ENCODE measurements around the gene SMARCE1. TPM values are rescaled to one million over a fixed set of nuclear protein-coding genes. Genes with fewer than 3 reads are reported as not detected.

The SMARCE1 gene
- total and polyA plus RNA-seq, 5 donors from 2014 or later: 76.9 to 228 (median 173) TPM

- Histone ChIP-seq H3K27ac (ENCODE audit: insufficient read depth, low read length, poor library complexity, severe bottlenecking) (peak overlapping the region; percentile 98), H3K27me3 (ENCODE audit: control insufficient read depth, insufficient read depth, low read length) (no peaks in the 10 kb centered on the region), H3K4me1 (ENCODE audit: control insufficient read depth, insufficient read depth, low read length, poor library complexity, severe bottlenecking) (peaks cover 100% of the 10 kb centered on the region), H3K4me3 (ENCODE audit: low read depth, low read length) (peak overlapping the region; percentile 37), H3K9me3 (ENCODE audit: control insufficient read depth in 2 of 2, low read length in 2 of 2) (no peaks in the 10 kb centered on the region), H3K36me3 (ENCODE audit: control insufficient read depth, insufficient read depth, low read length) (no peaks in the 10 kb centered on the region)
- peaks cover 4% of the 10 kb centered on the region for H3K36me3 Mint-ChIP-seq
- peak overlapping the region; percentile 98 to 100 (median 99) for H3K27ac Mint-ChIP-seq
- H3K9me3 Mint-ChIP-seq: peaks cover 0 to 1% (median 0%) of the 10 kb centered on the region in 7 donors
- peaks cover 26 to 99% (median 77%) of the 10 kb centered on the region in 4 donors for H3K4me1 Mint-ChIP-seq
- H3K27me3 Mint-ChIP-seq: peaks cover 4% of the 10 kb centered on the region
- DNase-seq (peak; percentile 58 to 89 (median 84)), ATAC-seq (ENCODE audit: low read depth in 2 of 2) (peak; percentile 40 to 44)
- peak overlapping the region; percentile 76 to 89 (median 84) for H3K4me3 Mint-ChIP-seq
Measured at GRCh38 chr17:40602445-40603443, 44.9 kb downstream of the SMARCE1 start.

GRCh38 chr17:40600486-40601046, 47.1 kb downstream of the SMARCE1 start:
- no peak for DNase-seq
- H3K4me3 ChIP-seq (ENCODE audit: low read depth, low read length): peak overlapping the region; percentile 43
- H3K4me1 Mint-ChIP-seq: peaks cover 36 to 100% (median 79%) of the 10 kb centered on the region in 4 donors
- H3K27ac ChIP-seq (ENCODE audit: insufficient read depth, low read length, poor library complexity, severe bottlenecking): peak overlapping the region; percentile 98
- H3K9me3 Mint-ChIP-seq: peaks cover 0 to 3% (median 0%) of the 10 kb centered on the region in 7 donors
- peak overlapping the region; percentile 98 to 100 (median 99) for H3K27ac Mint-ChIP-seq
- no peak for ATAC-seq (ENCODE audit: low read depth in 2 of 2)
- no peaks in the 10 kb centered on the region for H3K27me3 ChIP-seq (ENCODE audit: control insufficient read depth, insufficient read depth, low read length)
- H3K9me3 ChIP-seq (ENCODE audit: control insufficient read depth in 2 of 2, low read length in 2 of 2): no peaks in the 10 kb centered on the region
- H3K27me3 Mint-ChIP-seq: peaks cover 4% of the 10 kb centered on the region
- peaks cover 4% of the 10 kb centered on the region for H3K36me3 Mint-ChIP-seq
- H3K4me1 ChIP-seq (ENCODE audit: control insufficient read depth, insufficient read depth, low read length, poor library complexity, severe bottlenecking): peaks cover 100% of the 10 kb centered on the region
- no peaks in the 10 kb centered on the region for H3K36me3 ChIP-seq (ENCODE audit: control insufficient read depth, insufficient read depth, low read length)
- peak overlapping the region in 3 of 4 donors; percentile 42 to 64 (median 45) for H3K4me3 Mint-ChIP-seq

DNA sequence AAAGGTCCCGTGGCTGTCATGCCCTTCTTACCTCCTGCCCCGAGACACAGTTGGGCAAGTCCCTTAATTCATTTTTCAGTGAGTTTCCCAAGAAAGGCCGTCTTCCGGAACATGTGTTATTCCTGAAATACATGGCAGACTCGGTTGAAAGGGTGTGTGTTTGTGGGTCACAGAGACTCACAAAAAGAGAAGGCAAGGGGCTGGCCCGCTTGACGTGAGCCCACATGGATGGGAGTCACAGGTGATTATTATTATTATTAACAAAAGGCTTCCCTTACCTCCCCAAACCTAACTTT, 48.2 kb downstream of the SMARCE1 start:
- H3K4me3 ChIP-seq (ENCODE audit: low read depth, low read length): peak overlapping the region; percentile 69
- Mint-ChIP-seq H3K4me3 (peak overlapping the region; percentile 70 to 86 (median 75)), H3K9me3 (peaks cover 0 to 3% (median 0%) of the 10 kb centered on the region in 7 donors)

DNA sequence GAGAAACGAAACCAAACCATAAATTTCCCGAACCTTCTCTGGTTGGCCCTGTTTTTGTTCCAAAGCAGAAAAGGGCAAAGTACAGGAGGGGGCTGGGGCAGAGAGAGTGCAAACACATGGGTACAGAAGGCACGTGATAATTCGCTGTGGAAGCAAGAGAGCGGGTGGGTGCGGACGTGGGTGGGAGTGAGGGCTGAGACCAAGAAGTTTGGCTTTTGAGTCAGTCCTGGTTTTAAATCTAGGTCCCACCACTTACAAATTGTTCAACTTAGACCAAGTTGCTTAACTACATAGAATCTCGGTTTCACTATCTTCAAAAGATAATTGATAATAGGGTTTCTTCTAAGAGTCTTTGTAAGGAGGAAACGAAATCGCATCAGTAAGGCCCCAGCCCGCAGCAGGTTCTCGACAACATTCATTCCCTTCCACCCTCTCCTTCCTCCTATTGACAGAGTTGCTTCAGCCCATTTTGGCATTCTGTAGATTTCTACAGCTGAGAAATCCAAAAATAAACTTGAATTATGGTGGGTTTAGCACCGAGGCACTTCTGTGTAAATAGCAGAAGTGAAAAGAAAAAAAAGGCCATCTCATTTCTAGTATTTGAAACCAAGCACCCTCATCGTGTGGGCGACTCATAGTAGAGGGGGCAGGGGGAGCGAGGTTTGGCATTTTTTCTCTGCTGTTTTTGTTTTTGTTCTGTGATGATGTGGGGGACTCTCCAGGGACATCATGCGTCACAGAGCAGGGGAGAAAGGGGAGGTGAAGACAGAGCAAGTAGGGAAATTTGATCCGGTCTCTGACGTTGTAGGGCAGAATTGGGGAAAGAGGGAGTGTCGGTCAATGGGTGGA, 48.8 kb downstream of the SMARCE1 start:
- Histone ChIP-seq H3K9me3 (ENCODE audit: control insufficient read depth in 2 of 2, low read length in 2 of 2) (no peaks in the 10 kb centered on the region), H3K4me3 (ENCODE audit: low read depth, low read length) (peak overlapping the region; percentile 69)
- peaks cover 29 to 100% (median 71%) of the 10 kb centered on the region in 4 donors for H3K4me1 Mint-ChIP-seq

More for the DNA sequence above, 48.2 kb downstream of the SMARCE1 start:
- no peaks in the 10 kb centered on the region for H3K27me3 ChIP-seq (ENCODE audit: control insufficient read depth, insufficient read depth, low read length)
- DNase-seq (no peak), ATAC-seq (ENCODE audit: low read depth in 2 of 2) (no peak)
- peak overlapping the region; percentile 98 for H3K27ac ChIP-seq (ENCODE audit: insufficient read depth, low read length, poor library complexity, severe bottlenecking)
- H3K36me3 Mint-ChIP-seq: peaks cover 4% of the 10 kb centered on the region
- peaks cover 4% of the 10 kb centered on the region for H3K27me3 Mint-ChIP-seq
- no peaks in the 10 kb centered on the region for H3K9me3 ChIP-seq (ENCODE audit: control insufficient read depth in 2 of 2, low read length in 2 of 2)
- H3K4me1 Mint-ChIP-seq: peaks cover 29 to 100% (median 73%) of the 10 kb centered on the region in 4 donors
- peaks cover 89% of the 10 kb centered on the region for H3K4me1 ChIP-seq (ENCODE audit: control insufficient read depth, insufficient read depth, low read length, poor library complexity, severe bottlenecking)
- H3K36me3 ChIP-seq (ENCODE audit: control insufficient read depth, insufficient read depth, low read length): no peaks in the 10 kb centered on the region
- H3K27ac Mint-ChIP-seq: peak overlapping the region; percentile 98 to 100 (median 99)

DNA sequence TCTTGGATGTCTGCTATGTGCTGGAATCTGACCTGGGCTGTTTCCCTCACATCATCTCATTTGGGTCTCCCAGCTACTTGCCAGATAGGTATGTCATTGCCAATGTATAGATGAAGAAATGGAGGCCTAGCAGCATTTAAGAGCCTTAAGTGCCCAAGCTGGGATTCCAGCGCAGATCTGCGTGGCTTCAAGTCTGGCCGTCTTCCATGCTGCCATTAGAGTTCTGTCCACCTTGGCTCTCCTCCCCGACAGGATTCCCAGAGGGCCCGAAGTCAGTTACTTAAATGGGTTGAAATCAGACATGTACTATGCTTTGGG, 49.4 kb downstream of the SMARCE1 start:
- ATAC-seq (ENCODE audit: low read depth in 2 of 2) (no peak), DNase-seq (no peak)
- Mint-ChIP-seq H3K27me3 (peaks cover 4% of the 10 kb centered on the region), H3K4me1 (peaks cover 29 to 95% (median 70%) of the 10 kb centered on the region in 4 donors), H3K9me3 (peaks cover 0 to 3% (median 0%) of the 10 kb centered on the region in 7 donors), H3K27ac (peak overlapping the region; percentile 98 to 100 (median 99)), H3K4me3 (peak overlapping the region; percentile 70 to 86 (median 75)), H3K36me3 (peaks cover 4% of the 10 kb centered on the region)
- H3K9me3 ChIP-seq (ENCODE audit: control insufficient read depth in 2 of 2, low read length in 2 of 2): no peaks in the 10 kb centered on the region
- H3K36me3 ChIP-seq (ENCODE audit: control insufficient read depth, insufficient read depth, low read length): no peaks in the 10 kb centered on the region
- H3K4me1 ChIP-seq (ENCODE audit: control insufficient read depth, insufficient read depth, low read length, poor library complexity, severe bottlenecking): peaks cover 77% of the 10 kb centered on the region
- peak overlapping the region; percentile 69 for H3K4me3 ChIP-seq (ENCODE audit: low read depth, low read length)
- H3K27ac ChIP-seq (ENCODE audit: insufficient read depth, low read length, poor library complexity, severe bottlenecking): peak overlapping the region; percentile 98
- H3K27me3 ChIP-seq (ENCODE audit: control insufficient read depth, insufficient read depth, low read length): no peaks in the 10 kb centered on the region

More for the DNA sequence above, 48.8 kb downstream of the SMARCE1 start:
- ATAC-seq (ENCODE audit: low read depth in 2 of 2) (peak; percentile 40 to 50), DNase-seq (peak; percentile 80 to 84 (median 82))
- peaks cover 83% of the 10 kb centered on the region for H3K4me1 ChIP-seq (ENCODE audit: control insufficient read depth, insufficient read depth, low read length, poor library complexity, severe bottlenecking)
- H3K27ac Mint-ChIP-seq: peak overlapping the region; percentile 98 to 100 (median 99)
- peak overlapping the region; percentile 98 for H3K27ac ChIP-seq (ENCODE audit: insufficient read depth, low read length, poor library complexity, severe bottlenecking)
- peaks cover 4% of the 10 kb centered on the region for H3K36me3 Mint-ChIP-seq
- no peaks in the 10 kb centered on the region for H3K27me3 ChIP-seq (ENCODE audit: control insufficient read depth, insufficient read depth, low read length)
- peaks cover 0 to 3% (median 0%) of the 10 kb centered on the region in 7 donors for H3K9me3 Mint-ChIP-seq
- H3K36me3 ChIP-seq (ENCODE audit: control insufficient read depth, insufficient read depth, low read length): no peaks in the 10 kb centered on the region
- peaks cover 4% of the 10 kb centered on the region for H3K27me3 Mint-ChIP-seq
- peak overlapping the region; percentile 70 to 86 (median 75) for H3K4me3 Mint-ChIP-seq

DNA sequence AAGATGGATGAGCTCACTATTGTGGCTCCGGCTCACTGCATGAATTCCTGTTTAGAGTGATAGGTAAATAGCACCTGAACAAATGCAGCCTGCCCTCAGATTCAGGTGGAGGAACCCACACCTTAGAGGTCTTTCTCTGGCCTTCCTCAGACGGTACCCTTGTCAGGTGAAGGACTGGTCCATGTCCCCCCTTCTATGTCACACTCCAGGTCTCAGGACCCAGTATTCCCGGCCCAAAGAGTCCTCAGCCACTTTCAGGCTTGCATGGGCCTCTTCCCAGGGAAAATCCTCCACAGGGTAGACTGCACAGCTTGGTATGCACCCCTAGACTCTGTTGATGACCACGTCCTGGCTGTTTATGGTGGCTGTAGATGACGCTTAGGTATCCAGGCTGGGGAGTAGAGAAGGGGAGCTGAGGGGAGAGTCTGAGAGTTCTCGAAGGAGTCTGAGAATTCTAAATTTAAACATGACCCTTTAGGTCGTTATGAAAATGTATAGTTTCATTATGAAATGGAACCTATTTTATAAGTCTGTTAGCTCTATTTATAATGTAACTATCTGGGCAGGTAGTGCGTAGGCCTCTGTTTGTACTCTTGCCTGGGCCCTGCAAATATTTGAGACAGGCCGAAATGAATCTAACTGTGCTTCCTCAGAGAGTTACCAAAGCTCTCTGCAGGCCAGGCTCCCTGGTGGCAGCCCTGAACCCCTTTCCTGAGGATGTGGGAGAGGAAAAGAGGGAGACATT, 49.9 kb downstream of the SMARCE1 start:
- Histone ChIP-seq H3K27me3 (ENCODE audit: control insufficient read depth, insufficient read depth, low read length) (no peaks in the 10 kb centered on the region), H3K4me3 (ENCODE audit: low read depth, low read length) (peak overlapping the region; percentile 69), H3K27ac (ENCODE audit: insufficient read depth, low read length, poor library complexity, severe bottlenecking) (peak overlapping the region; percentile 98), H3K36me3 (ENCODE audit: control insufficient read depth, insufficient read depth, low read length) (no peaks in the 10 kb centered on the region), H3K9me3 (ENCODE audit: control insufficient read depth in 2 of 2, low read length in 2 of 2) (no peaks in the 10 kb centered on the region), H3K4me1 (ENCODE audit: control insufficient read depth, insufficient read depth, low read length, poor library complexity, severe bottlenecking) (peaks cover 72% of the 10 kb centered on the region)
- Mint-ChIP-seq H3K4me3 (peak overlapping the region; percentile 70 to 86 (median 75)), H3K27ac (peak overlapping the region; percentile 98 to 100 (median 99)), H3K4me1 (peaks cover 26 to 90% (median 66%) of the 10 kb centered on the region in 4 donors), H3K27me3 (peaks cover 4% of the 10 kb centered on the region), H3K9me3 (peaks cover 0 to 1% (median 0%) of the 10 kb centered on the region in 7 donors), H3K36me3 (peaks cover 4% of the 10 kb centered on the region)
- ATAC-seq (ENCODE audit: low read depth in 2 of 2): no peak
- peak in 1 of 3 donors; percentile 47 for DNase-seq

Data from CD4-positive, CD25-positive, alpha-beta regulatory T cell (primary cell).